Mucosa of gallbladder (tissue), 1 donor: ENCODE data around the gene BRI3. TPM values are rescaled to one million over a fixed set of nuclear protein-coding genes. Genes with fewer than 3 reads are reported as not detected.

Experiments
- total RNA-seq: library from RNA; stranded (reverse); gene quantifications from one replicate; pipeline ENCODE4 v1.2.1, GENCODE V29; 2021
- donor health status: DM: no; HTN: no; CAD: no.

BRI3 gene
- total RNA-seq, 1 donor from 2014 or later = 198 TPM

Other genes with a start within 250 kb of the BRI3 start
- 31.2 TPM for gene LMTK2, start 174.8 kb upstream of the BRI3 start, total RNA-seq
- gene BHLHA15, start 70.2 kb upstream of the BRI3 start, total RNA-seq = 3.3 TPM
- 42.3 TPM for gene TECPR1, start 29.5 kb upstream of the BRI3 start, total RNA-seq
- 55.8 TPM for gene BAIAP2L1, start 119.4 kb downstream of the BRI3 start, total RNA-seq